Right renal cortex interstitium (tissue), 3 donors: Measurements from ENCODE around the gene ABHD5. TPM values are rescaled to one million over a fixed set of nuclear protein-coding genes. Genes with fewer than 3 reads are reported as not detected.

ENCODE experiments used
- DNase-seq, 3 donors: peaks; one replicate each; pipeline ENCODE4 v3.0.0-alpha.2; 2013; ENCODE audit warnings: low read depth in 3 of 3, low spot score in 2 of 3
- polyA plus RNA-seq, 3 donors: library from polyadenylated mRNA; unstranded; fragments of 120-200 nt; gene quantifications; one replicate each; pipeline ENCODE4 v1.2.1, GENCODE V29; 2013; ENCODE audit not compliant: insufficient read length in 3 of 3

ABHD5 gene
- polyA plus RNA-seq, 3 donors: 23.0 to 25.0 (median 24.4) TPM

GRCh38 chr3:43753741-43754715, 63.3 kb downstream of the ABHD5 start:
- no peak for DNase-seq

GRCh38 chr3:43755516-43756200, 64.9 kb downstream of the ABHD5 start:
- DNase-seq: no peak

- no peak for DNase-seq
Observed at GRCh38 chr3:43757666-43758321, 67.1 kb downstream of the ABHD5 start.

GRCh38 chr3:43758592-43759225, 68.0 kb downstream of the ABHD5 start:
- no peak for DNase-seq

- no peak for DNase-seq
Observed at GRCh38 chr3:43759297-43759782, 68.6 kb downstream of the ABHD5 start.

GRCh38 chr3:43759938-43760337, 69.2 kb downstream of the ABHD5 start:
- DNase-seq: no peak

- no peak for DNase-seq
Observed at GRCh38 chr3:43760938-43761337, 70.2 kb downstream of the ABHD5 start.

- no peak for DNase-seq
Observed at GRCh38 chr3:43762451-43762850, 71.7 kb downstream of the ABHD5 start.

- no peak for DNase-seq
Observed at GRCh38 chr3:43764056-43764455, 73.3 kb downstream of the ABHD5 start.

GRCh38 chr3:43764471-43764870, 73.7 kb downstream of the ABHD5 start:
- no peak for DNase-seq

- no peak for DNase-seq
Observed at GRCh38 chr3:43765521-43765971, 74.8 kb downstream of the ABHD5 start.

- DNase-seq: no peak
Observed at GRCh38 chr3:43766672-43767465, 76.1 kb downstream of the ABHD5 start.

- no peak for DNase-seq
Observed at GRCh38 chr3:43768381-43768973, 77.7 kb downstream of the ABHD5 start.

GRCh38 chr3:43769097-43769884, 78.6 kb downstream of the ABHD5 start:
- DNase-seq: peak; percentile 78 to 83 (median 83)

- DNase-seq: no peak
Observed at GRCh38 chr3:43769885-43770425, 79.2 kb downstream of the ABHD5 start.

- DNase-seq: no peak
Observed at GRCh38 chr3:43770426-43771103, 79.8 kb downstream of the ABHD5 start.

- DNase-seq: no peak
Observed at GRCh38 chr3:43771610-43772009, 80.9 kb downstream of the ABHD5 start.
